ENCODE measurements around the gene TBC1D8.

TBC1D8 gene

GRCh38 chr2:101162561-101163330, 11.6 kb upstream of the TBC1D8 start:
- no peak overlapping the region for H3K4me3 ChIP-seq (ENCODE audit: low read depth, low read length)
- no peak for TF ChIP-seq CTCF (IDR thresholded peaks at IDR 0.05; ENCODE audit: low read depth, low read length)
- in situ Hi-C loops (cut with HindIII; ENCODE audit: low sequenced_read_pairs) = no loop called here
- DNase-seq (ENCODE audit: low read depth, low spot score) = no peak

GRCh38 chr2:101161658-101162057, 10.5 kb upstream of the TBC1D8 start:
- no peak for TF ChIP-seq CTCF (IDR thresholded peaks at IDR 0.05; ENCODE audit: low read depth, low read length)
- no peak overlapping the region for H3K4me3 ChIP-seq (ENCODE audit: low read depth, low read length)
- in situ Hi-C loops (cut with HindIII; ENCODE audit: low sequenced_read_pairs) = no loop called here
- DNase-seq (ENCODE audit: low read depth, low spot score) = no peak

- in situ Hi-C loops (cut with HindIII; ENCODE audit: low sequenced_read_pairs) = no loop called here
- TF ChIP-seq CTCF (IDR thresholded peaks at IDR 0.05; ENCODE audit: low read depth, low read length) = no peak
- no peak overlapping the region for H3K4me3 ChIP-seq (ENCODE audit: low read depth, low read length)
- DNase-seq (ENCODE audit: low read depth, low spot score) = peak; percentile 63
These were observed 9.3 kb upstream of the TBC1D8 start for GRCh38 chr2:101160454-101160853.

GRCh38 chr2:101159526-101159925, 8.3 kb upstream of the TBC1D8 start:
- no peak for TF ChIP-seq CTCF (IDR thresholded peaks at IDR 0.05; ENCODE audit: low read depth, low read length)
- DNase-seq (ENCODE audit: low read depth, low spot score) = no peak
- no peak overlapping the region for H3K4me3 ChIP-seq (ENCODE audit: low read depth, low read length)
- in situ Hi-C loops (cut with HindIII; ENCODE audit: low sequenced_read_pairs) = no loop called here

- no peak for DNase-seq (ENCODE audit: low read depth, low spot score)
- TF ChIP-seq CTCF (IDR thresholded peaks at IDR 0.05; ENCODE audit: low read depth, low read length) = no peak
- in situ Hi-C loops (cut with HindIII; ENCODE audit: low sequenced_read_pairs) = no loop called here
- H3K4me3 ChIP-seq (ENCODE audit: low read depth, low read length) = no peak overlapping the region
These were observed 6.1 kb upstream of the TBC1D8 start for GRCh38 chr2:101157272-101157671.

- in situ Hi-C loops (cut with HindIII; ENCODE audit: low sequenced_read_pairs) = no loop called here
- H3K4me3 ChIP-seq (ENCODE audit: low read depth, low read length) = no peak overlapping the region
- TF ChIP-seq CTCF (IDR thresholded peaks at IDR 0.05; ENCODE audit: low read depth, low read length) = no peak
- no peak for DNase-seq (ENCODE audit: low read depth, low spot score)
These were observed 2.6 kb upstream of the TBC1D8 start for GRCh38 chr2:101153787-101154186.

Measured in astrocyte of the spinal cord (primary cell).